Smooth muscle cell (in vitro differentiated cells): Measurements from ENCODE around the gene AGPAT3. TPM values are rescaled to one million over a fixed set of nuclear protein-coding genes. Genes with fewer than 3 reads are reported as not detected.

Experiments
- DNase-seq: peaks from one replicate; lab custom pipeline; 2025; ENCODE audit not compliant: unreplicated experiment; lab: John Stamatoyannopoulos, UW
- H2AFZ ChIP-seq: fragments of 200-600 bp; sonication (generic); 2 replicates; pipeline ENCODE4 v1.6.0; 2016; ENCODE audit warnings: antibody characterized with exemption, low read depth, mild to moderate bottlenecking
- H3F3A ChIP-seq: fragments of 200-600 bp; sonication (generic); 2 replicates; pipeline ENCODE4 v1.6.0; 2017; ENCODE audit warnings: antibody characterized with exemption, low read depth
- H3K27ac ChIP-seq: fragments of 200-600 bp; sonication (generic); 2 replicates; pipeline ENCODE4 v1.5.1; 2016; ENCODE audit warnings: low read depth, mild to moderate bottlenecking
- H3K27me3 ChIP-seq: fragments of 200-600 bp; sonication (generic); 2 replicates; pipeline ENCODE4 v1.6.1; 2016; ENCODE audit warnings: low read depth, mild to moderate bottlenecking
- H3K36me3 ChIP-seq: fragments of 200-600 bp; sonication (generic); 2 replicates; pipeline ENCODE4 v1.5.1; 2016; ENCODE audit warnings: low read depth
- H3K4me1 ChIP-seq: fragments of 200-600 bp; sonication (generic); 2 replicates; pipeline ENCODE4 v1.5.1; 2016; ENCODE audit warnings: low read depth
- H3K4me2 ChIP-seq: fragments of 200-600 bp; sonication (generic); 2 replicates; pipeline ENCODE4 v1.6.0; 2016; ENCODE audit warnings: mild to moderate bottlenecking
- H3K4me3 ChIP-seq: fragments of 200-600 bp; sonication (generic); 2 replicates; pipeline ENCODE4 v1.5.1; 2016; ENCODE audit warnings: mild to moderate bottlenecking
- H3K79me2 ChIP-seq: fragments of 200-600 bp; sonication (generic); 2 replicates; pipeline ENCODE4 v1.6.0; 2016; ENCODE audit warnings: low read depth, mild to moderate bottlenecking
- H3K9ac ChIP-seq: fragments of 200-600 bp; sonication (generic); 2 replicates; pipeline ENCODE4 v1.6.0; 2016; ENCODE audit warnings: low read depth
- H3K9me3 ChIP-seq: fragments of 200-600 bp; sonication (generic); replicated peaks from 2 replicates; pipeline ENCODE4 v1.5.1; 2016; ENCODE audit warnings: low read depth
- H4K20me1 ChIP-seq: fragments of 200-600 bp; sonication (generic); 2 replicates; pipeline ENCODE4 v1.6.0; 2016; ENCODE audit warnings: low read depth
- CTCF ChIP-seq: fragments of 200-600 bp; sonication (generic); IDR thresholded peaks from 2 replicates; pipeline ENCODE4 v1.5.1; 2017; ENCODE audit warnings: borderline replicate concordance, mild to moderate bottlenecking, antibody characterized with exemption; ENCODE audit not compliant: insufficient read depth, poor library complexity, severe bottlenecking
- WGBS: methylation state at CpG from one replicate; pipeline ENCODE4 v1.1.7; 2016; ENCODE audit warnings: low lambda C conversion rate; 5-methylcytosine and 5-hydroxymethylcytosine counted together
- polyA plus RNA-seq: library from polyadenylated mRNA; unstranded; fragments of >200 nt; fragmentation: Nextera tagmentation; extraction: Ambion mirVana; gene quantifications from 2 replicates; pipeline ENCODE4 v1.2.1, GENCODE V29; 2016
- total RNA-seq: library from RNA; depleted of rRNA; stranded (reverse); fragments of >200 nt; gene quantifications from 2 replicates; pipeline ENCODE4 v1.2.3, GENCODE V29; 2014

AGPAT3 gene
- total and polyA plus RNA-seq, 2 experiments from 2014 or later, result 10.9 to 17.2 TPM

GRCh38 chr21:43885721-43886120 is 20.7 kb downstream of the AGPAT3 start:
- no peak overlapping the region for H3K4me2 ChIP-seq
- no peak overlapping the region for H3K4me3 ChIP-seq
- no peak for TF ChIP-seq CTCF
- no peak overlapping the region for H3K27ac ChIP-seq
- H3K9me3 ChIP-seq, result no peaks in the 10 kb centered on the region
- whole genome bisulfite sequencing, result 99% methylated on average over 14 of the region's 14 CpGs
- H3K36me3 ChIP-seq, result no peaks in the 10 kb centered on the region
- peaks cover 9% of the 10 kb centered on the region for H3K4me1 ChIP-seq
- H3F3A ChIP-seq, result peaks cover under 1% of the 10 kb centered on the region
- no peak for DNase-seq
- peaks cover 45% of the 10 kb centered on the region for H3K79me2 ChIP-seq
- H4K20me1 ChIP-seq, result peaks cover 78% of the 10 kb centered on the region
- H2AFZ ChIP-seq, result no peak overlapping the region
- no peaks in the 10 kb centered on the region for H3K27me3 ChIP-seq
- no peak overlapping the region for H3K9ac ChIP-seq

- TF ChIP-seq CTCF, result no peak
- no peak overlapping the region for H3K4me2 ChIP-seq
- H3K27me3 ChIP-seq, result no peaks in the 10 kb centered on the region
- no peaks in the 10 kb centered on the region for H3K36me3 ChIP-seq
- WGBS, result 97% methylated on average over 1 of the region's 1 CpG
- peaks cover 42% of the 10 kb centered on the region for H3K79me2 ChIP-seq
- H3K9ac ChIP-seq, result no peak overlapping the region
- no peaks in the 10 kb centered on the region for H3K9me3 ChIP-seq
- no peak overlapping the region for H3K4me3 ChIP-seq
- H3K27ac ChIP-seq, result no peak overlapping the region
- H3K4me1 ChIP-seq, result peaks cover 9% of the 10 kb centered on the region
- peaks cover 72% of the 10 kb centered on the region for H4K20me1 ChIP-seq
- no peak overlapping the region for H2AFZ ChIP-seq
- no peak for DNase-seq
- H3F3A ChIP-seq, result no peaks in the 10 kb centered on the region
Observed at GRCh38 chr21:43886565-43886964, 21.5 kb downstream of the AGPAT3 start.

GRCh38 chr21:43889069-43889468 is 24.0 kb downstream of the AGPAT3 start:
- TF ChIP-seq CTCF, result no peak
- no peak overlapping the region for H3K4me2 ChIP-seq
- no peaks in the 10 kb centered on the region for H3K9me3 ChIP-seq
- peaks cover 45% of the 10 kb centered on the region for H3K79me2 ChIP-seq
- no peak overlapping the region for H3K9ac ChIP-seq
- peaks cover 9% of the 10 kb centered on the region for H3K4me1 ChIP-seq
- H3K36me3 ChIP-seq, result no peaks in the 10 kb centered on the region
- H3K27ac ChIP-seq, result no peak overlapping the region
- 84% methylated on average over 3 of the region's 3 CpGs for WGBS
- no peaks in the 10 kb centered on the region for H3K27me3 ChIP-seq
- no peak for DNase-seq
- H4K20me1 ChIP-seq, result peaks cover 60% of the 10 kb centered on the region
- no peaks in the 10 kb centered on the region for H3F3A ChIP-seq
- no peak overlapping the region for H3K4me3 ChIP-seq
- H2AFZ ChIP-seq, result no peak overlapping the region

GRCh38 chr21:43890042-43890441 is 25.0 kb downstream of the AGPAT3 start:
- Histone ChIP-seq H3K4me2 (no peak overlapping the region), H3K4me3 (no peak overlapping the region), H3K36me3 (no peaks in the 10 kb centered on the region), H3K4me1 (peaks cover under 1% of the 10 kb centered on the region), H4K20me1 (peaks cover 52% of the 10 kb centered on the region), H3F3A (no peaks in the 10 kb centered on the region), H3K79me2 (peaks cover 52% of the 10 kb centered on the region), H2AFZ (no peak overlapping the region), H3K9me3 (no peaks in the 10 kb centered on the region), H3K9ac (no peak overlapping the region), H3K27me3 (no peaks in the 10 kb centered on the region), H3K27ac (no peak overlapping the region)
- TF ChIP-seq CTCF, result no peak
- WGBS, result 54% methylated on average over 9 of the region's 9 CpGs
- no peak for DNase-seq
